K562 (cell line): Measurements from ENCODE around the gene CDCA4. TPM values are rescaled to one million over a fixed set of nuclear protein-coding genes. Genes with fewer than 3 reads are reported as not detected.
A peak's percentile ranks its signal among the peaks of the same experiment; 100 is the strongest.

Experiments
- ARID1B ChIP-seq: fragments of 450-650 bp; IDR thresholded peaks from 2 replicates; pipeline ENCODE4 v1.6.1; 2016; ENCODE audit warnings: antibody characterized with exemption, mild to moderate bottlenecking, inconsistent platforms
- ATF1 ChIP-seq, 2 experiments: fragments of 450-650 bp in 1 of 2; IDR thresholded peaks; 2 replicates each; pipeline ENCODE4 v1.6.1; 2016; ENCODE audit warnings: missing compliant biosample characterization in 1 of 2, missing genetic modification characterization in 1 of 2
- BDP1 ChIP-seq: IDR thresholded peaks from 3 replicates; pipeline ENCODE4 v1.6.1; 2011; ENCODE audit not compliant: insufficient read length, insufficient read depth
- BRCA1 ChIP-seq, 2 experiments: fragments of 450-650 bp in 1 of 2; sonication (generic) in 1 of 2; formaldehyde crosslinking in 1 of 2; IDR thresholded peaks; 2 replicates each; pipeline versions ENCODE4 v1.5.0 to v1.6.1; 2017 to 2020; ENCODE audit warnings: mild to moderate bottlenecking in 1 of 2, missing genetic modification reagents in 1 of 2
- CBX8 ChIP-seq: fragments of 200-600 bp; sonication (generic); IDR thresholded peaks from 2 replicates; pipeline ENCODE4 v1.6.1; 2012; ENCODE audit warnings: borderline replicate concordance, mixed run types, low read depth, mild to moderate bottlenecking, moderate library complexity, mixed read lengths, low read length, control low read depth, inconsistent platforms; ENCODE audit not compliant: poor library complexity, severe bottlenecking; ENCODE audit errors: extremely low read depth
- GABPA ChIP-seq: fragments of 200-800 bp; sonication (Bioruptor generic); conservative IDR thresholded peaks from 2 replicates; pipeline ENCODE4 v1.6.1; 2016; ENCODE audit warnings: low read depth, missing genetic modification characterization, missing compliant biosample characterization
- HDAC1 ChIP-seq, 2 experiments: fragments of 450-650 bp; IDR thresholded peaks; 2 replicates each; pipeline ENCODE4 v1.6.1; 2016 to 2017; ENCODE audit warnings: inconsistent platforms in 1 of 2, mild to moderate bottlenecking in 1 of 2, moderate library complexity in 1 of 2
- MCM5 ChIP-seq: fragments of 450-650 bp; IDR thresholded peaks from 2 replicates; pipeline ENCODE4 v1.6.1; 2016; ENCODE audit warnings: low read depth
- POLR2G ChIP-seq: fragments of 200-400 bp; formaldehyde crosslinking; IDR thresholded peaks from 2 replicates; pipeline ENCODE4 v1.6.1; 2017; ENCODE audit warnings: low read depth, mild to moderate bottlenecking, antibody characterized with exemption, low read length, moderate library complexity
- PRPF4 ChIP-seq: fragments of 200-400 bp; formaldehyde crosslinking; IDR thresholded peaks from one replicate; pipeline ENCODE4 v1.6.1; 2017; ENCODE audit warnings: low read length, low read depth, mild to moderate bottlenecking; ENCODE audit not compliant: insufficient read depth, poor library complexity, severe bottlenecking
- SAP30 ChIP-seq: fragments of 200-600 bp; sonication (generic); IDR thresholded peaks from 2 replicates; pipeline ENCODE4 v1.6.1; 2012; ENCODE audit warnings: borderline replicate concordance, low read depth, mild to moderate bottlenecking, moderate library complexity, low read length, control low read depth, inconsistent platforms; ENCODE audit not compliant: insufficient read depth, poor library complexity, severe bottlenecking
- SRSF9 ChIP-seq: fragments of 200-400 bp; formaldehyde crosslinking; IDR thresholded peaks from 2 replicates; pipeline ENCODE4 v1.6.1; 2017; ENCODE audit warnings: low read depth, low read length, borderline replicate concordance
- TCF3 ChIP-seq: sonication (generic); formaldehyde crosslinking; IDR thresholded peaks from 2 replicates; pipeline ENCODE4 v1.4.0; 2020; ENCODE audit warnings: mild to moderate bottlenecking, missing genetic modification reagents
- ZNF197 ChIP-seq: fragments of 200-800 bp; sonication (Bioruptor generic); IDR thresholded peaks from 2 replicates; pipeline ENCODE4 v1.6.1; 2016; ENCODE audit warnings: low read depth, missing genetic modification characterization, missing compliant biosample characterization
- polyA plus RNA-seq, 8 experiments: library from polyadenylated mRNA; depleted of rRNA in 4 of 8; stranded (reverse) in 5 of 8; unstranded in 3 of 8; fragments of >200 nt; fragmentation: Nextera tagmentation in 2 of 8; fragmentation: Illumina TruSeq in 1 of 8; extraction: Ambion mirVana in 2 of 8; extraction: Trizol in 1 of 8; gene quantifications; 2 replicates each; pipeline versions ENCODE4 v1.2.1 to v1.2.3, GENCODE V29; 2011 to 2014; ENCODE audit warnings: inconsistent platforms in 1 of 8, missing spikeins in 1 of 8
- total RNA-seq, 7 experiments: library from RNA; depleted of rRNA in 6 of 7; stranded (reverse); fragments of >200 nt in 6 of 7; fragmentation: Illumina TruSeq in 2 of 7; extraction: Trizol in 2 of 7; gene quantifications; 2 replicates each; pipeline versions ENCODE4 v1.2.1 to v1.2.3, GENCODE V29; 2011 to 2021; ENCODE audit warnings: low replicate concordance in 1 of 7
- TF ChIP-seq, protein P1 (sequence below), 2 experiments: fragments of 450-650 bp; formaldehyde crosslinking in 1 of 2; IDR thresholded peaks; 2 replicates each; pipeline versions ENCODE4 v1.4.0 to v1.6.1; 2014 to 2020; ENCODE audit warnings: mild to moderate bottlenecking in 2 of 2, borderline replicate concordance in 1 of 2, low read depth in 1 of 2
- TF ChIP-seq, protein P2 (sequence below): fragments of 200-800 bp; sonication (Bioruptor generic); IDR thresholded peaks from 2 replicates; pipeline ENCODE4 v1.6.1; 2017; ENCODE audit warnings: missing genetic modification characterization, missing compliant biosample characterization

Gene CDCA4
- total and polyA plus RNA-seq, 9 of the 15 experiments (the other 6 are each of a cell fraction or from before 2014, with no cell fraction given): 6.6 to 44.2 (median 23.0) TPM

GRCh38 chr14:105020815-105021655 lies at the start of gene CDCA4 (continued):
- TF ChIP-seq, protein P1, sequence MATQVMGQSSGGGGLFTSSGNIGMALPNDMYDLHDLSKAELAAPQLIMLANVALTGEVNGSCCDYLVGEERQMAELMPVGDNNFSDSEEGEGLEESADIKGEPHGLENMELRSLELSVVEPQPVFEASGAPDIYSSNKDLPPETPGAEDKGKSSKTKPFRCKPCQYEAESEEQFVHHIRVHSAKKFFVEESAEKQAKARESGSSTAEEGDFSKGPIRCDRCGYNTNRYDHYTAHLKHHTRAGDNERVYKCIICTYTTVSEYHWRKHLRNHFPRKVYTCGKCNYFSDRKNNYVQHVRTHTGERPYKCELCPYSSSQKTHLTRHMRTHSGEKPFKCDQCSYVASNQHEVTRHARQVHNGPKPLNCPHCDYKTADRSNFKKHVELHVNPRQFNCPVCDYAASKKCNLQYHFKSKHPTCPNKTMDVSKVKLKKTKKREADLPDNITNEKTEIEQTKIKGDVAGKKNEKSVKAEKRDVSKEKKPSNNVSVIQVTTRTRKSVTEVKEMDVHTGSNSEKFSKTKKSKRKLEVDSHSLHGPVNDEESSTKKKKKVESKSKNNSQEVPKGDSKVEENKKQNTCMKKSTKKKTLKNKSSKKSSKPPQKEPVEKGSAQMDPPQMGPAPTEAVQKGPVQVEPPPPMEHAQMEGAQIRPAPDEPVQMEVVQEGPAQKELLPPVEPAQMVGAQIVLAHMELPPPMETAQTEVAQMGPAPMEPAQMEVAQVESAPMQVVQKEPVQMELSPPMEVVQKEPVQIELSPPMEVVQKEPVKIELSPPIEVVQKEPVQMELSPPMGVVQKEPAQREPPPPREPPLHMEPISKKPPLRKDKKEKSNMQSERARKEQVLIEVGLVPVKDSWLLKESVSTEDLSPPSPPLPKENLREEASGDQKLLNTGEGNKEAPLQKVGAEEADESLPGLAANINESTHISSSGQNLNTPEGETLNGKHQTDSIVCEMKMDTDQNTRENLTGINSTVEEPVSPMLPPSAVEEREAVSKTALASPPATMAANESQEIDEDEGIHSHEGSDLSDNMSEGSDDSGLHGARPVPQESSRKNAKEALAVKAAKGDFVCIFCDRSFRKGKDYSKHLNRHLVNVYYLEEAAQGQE (IDR thresholded peaks at IDR 0.05; ENCODE audit: borderline replicate concordance): 0 out of 2 replicates have a peak, but pooled peaks have one; percentile 28
- TF ChIP-seq, protein P1 (CRISPR knock-in tag; IDR thresholded peaks at IDR 0.05; ENCODE audit: low read depth): no peak
- TF ChIP-seq HDAC1 (IDR thresholded peaks at IDR 0.05): peak in 1 of 2 experiments; percentile 89; a peak in 2 of 4 replicates
- no peak for TF ChIP-seq ARID1B
- TF ChIP-seq TCF3 (CRISPR knock-in tag): no peak
- no peak for TF ChIP-seq PRPF4
- TF ChIP-seq ZNF197 (CRISPR knock-in tag): no peak
- TF ChIP-seq GABPA: no peak
- TF ChIP-seq BDP1: no peak
- peak; percentile 94 for TF ChIP-seq SAP30
- peak; percentile 95 for TF ChIP-seq POLR2G
- TF ChIP-seq, protein P2, sequence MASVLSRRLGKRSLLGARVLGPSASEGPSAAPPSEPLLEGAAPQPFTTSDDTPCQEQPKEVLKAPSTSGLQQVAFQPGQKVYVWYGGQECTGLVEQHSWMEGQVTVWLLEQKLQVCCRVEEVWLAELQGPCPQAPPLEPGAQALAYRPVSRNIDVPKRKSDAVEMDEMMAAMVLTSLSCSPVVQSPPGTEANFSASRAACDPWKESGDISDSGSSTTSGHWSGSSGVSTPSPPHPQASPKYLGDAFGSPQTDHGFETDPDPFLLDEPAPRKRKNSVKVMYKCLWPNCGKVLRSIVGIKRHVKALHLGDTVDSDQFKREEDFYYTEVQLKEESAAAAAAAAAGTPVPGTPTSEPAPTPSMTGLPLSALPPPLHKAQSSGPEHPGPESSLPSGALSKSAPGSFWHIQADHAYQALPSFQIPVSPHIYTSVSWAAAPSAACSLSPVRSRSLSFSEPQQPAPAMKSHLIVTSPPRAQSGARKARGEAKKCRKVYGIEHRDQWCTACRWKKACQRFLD (CRISPR knock-in tag): no peak
- no peak for TF ChIP-seq BRCA1 (IDR thresholded peaks at IDR 0.05)
- TF ChIP-seq BRCA1 (CRISPR knock-in tag; IDR thresholded peaks at IDR 0.05): no peak
- TF ChIP-seq CBX8: no peak
- no peak for TF ChIP-seq MCM5
- no peak for TF ChIP-seq ATF1 (CRISPR knock-in tag; IDR thresholded peaks at IDR 0.05)
- peak; percentile 30; the same call in 1 of the 2 replicates for TF ChIP-seq ATF1 (tag; IDR thresholded peaks at IDR 0.05)
- TF ChIP-seq SRSF9: no peak
